IMR-90 (cell line): ENCODE results near the gene SMARCC2. TPM values are rescaled to one million over a fixed set of nuclear protein-coding genes. Genes with fewer than 3 reads are reported as not detected.

Source experiments
- ATAC-seq: fragments of 200-7000 bp; cut with Tn5 transposase; 2 replicates; pipeline ENCODE4 v1.9.1; 2020; ENCODE audit warnings: low read depth, mild to moderate bottlenecking, moderate library complexity
- BruUV-seq: library from RNA; stranded (reverse); fragments of 400-500 nt; replicated peaks from 2 replicates; lab custom pipeline; 2021; lab: Mats Ljungman, UMichigan
- CTCF ChIA-PET: fragments of 300-600 bp; formaldehyde crosslinking; extraction: SDS; loops from one replicate; lab custom pipeline; 2021; ENCODE audit warnings: antibody characterized with exemption; lab: Yijun Ruan, JAX
- POLR2A ChIA-PET: fragments of 300-600 bp; sonication (Branson Sonifier 250); formaldehyde crosslinking; loops from one replicate; lab custom pipeline; 2022; ENCODE audit warnings: antibody characterized with exemption; ENCODE audit not compliant: unreplicated experiment; lab: Charles Lee
- DNase-seq: peaks from one replicate; pipeline ENCODE4 v3.0.0; 2013
- H2AFZ ChIP-seq: replicated peaks from 2 replicates; pipeline ENCODE3; 2013; ENCODE audit warnings: low read length, mild to moderate bottlenecking; ENCODE audit not compliant: poor library complexity
- H2AK5ac ChIP-seq: 2 replicates; pipeline ENCODE4 v1.6.1; 2013; ENCODE audit warnings: low read depth, low read length, inconsistent platforms
- H2AK9ac ChIP-seq: replicated peaks from 2 replicates; pipeline ENCODE3; 2013; ENCODE audit warnings: mild to moderate bottlenecking, low read depth, low read length, moderate library complexity; ENCODE audit not compliant: poor library complexity
- H2BK120ac ChIP-seq: 2 replicates; pipeline ENCODE4 v1.6.1; 2013; ENCODE audit warnings: low read depth, low read length, inconsistent platforms
- H2BK15ac ChIP-seq: 3 replicates; pipeline ENCODE4 v1.6.1; 2013; ENCODE audit warnings: low read depth, low read length, inconsistent platforms
- H2BK20ac ChIP-seq: 2 replicates; pipeline ENCODE4 v1.6.1; 2013; ENCODE audit warnings: low read depth, mild to moderate bottlenecking, inconsistent platforms, low read length, moderate library complexity
- H2BK5ac ChIP-seq: 2 replicates; pipeline ENCODE4 v1.6.1; 2013; ENCODE audit warnings: mild to moderate bottlenecking, low read depth, low read length, inconsistent platforms; ENCODE audit not compliant: poor library complexity, severe bottlenecking
- H3K14ac ChIP-seq: replicated peaks from 2 replicates; pipeline ENCODE4 v1.6.1; 2013; ENCODE audit warnings: low read depth, low read length, inconsistent platforms
- H3K18ac ChIP-seq: 2 replicates; pipeline ENCODE4 v1.6.1; 2013; ENCODE audit warnings: low read depth, low read length, control low read depth
- H3K23ac ChIP-seq: 2 replicates; pipeline ENCODE4 v1.6.1; 2013; ENCODE audit warnings: low read depth, low read length, inconsistent platforms
- H3K27ac ChIP-seq: 2 replicates; pipeline ENCODE4 v1.5.1; 2013; ENCODE audit warnings: mild to moderate bottlenecking, control low read depth, low read length; ENCODE audit not compliant: insufficient read depth
- H3K27me3 ChIP-seq: 2 replicates; pipeline ENCODE4 v1.6.1; 2013; ENCODE audit warnings: low read length; ENCODE audit not compliant: control insufficient read depth, insufficient read depth
- H3K36me3 ChIP-seq: 2 replicates; pipeline ENCODE4 v1.6.1; 2013; ENCODE audit warnings: low read length, mixed read lengths; ENCODE audit not compliant: control insufficient read depth, insufficient read depth
- H3K4ac ChIP-seq: 2 replicates; pipeline ENCODE4 v1.6.1; 2013; ENCODE audit warnings: low read depth, low read length, inconsistent platforms
- H3K4me1 ChIP-seq: 2 replicates; pipeline ENCODE4 v1.6.1; 2013; ENCODE audit warnings: low read length, mixed read lengths; ENCODE audit not compliant: control insufficient read depth, insufficient read depth
- H3K4me2 ChIP-seq: 2 replicates; pipeline ENCODE4 v1.6.1; 2013; ENCODE audit warnings: low read depth, mild to moderate bottlenecking, control low read depth, low read length, moderate library complexity
- H3K4me3 ChIP-seq: 2 replicates; pipeline ENCODE4 v1.5.1; 2013; ENCODE audit warnings: low read depth, mild to moderate bottlenecking, control low read depth, low read length, moderate library complexity; ENCODE audit not compliant: insufficient read depth
- H3K56ac ChIP-seq: 2 replicates; pipeline ENCODE4 v1.6.1; 2013; ENCODE audit warnings: low read length, inconsistent platforms; ENCODE audit not compliant: insufficient read depth; ENCODE audit errors: extremely low read depth
- H3K79me1 ChIP-seq, 2 experiments: 2 replicates each; pipeline ENCODE4 v1.6.1; 2013; ENCODE audit warnings: low read length in 2 of 2, inconsistent platforms in 1 of 2, low read depth in 1 of 2
- H3K9ac ChIP-seq: 2 replicates; pipeline ENCODE4 v1.6.1; 2013; ENCODE audit warnings: low read depth, low read length, control low read depth
- H3K9me1 ChIP-seq: 2 replicates; pipeline ENCODE4 v1.6.1; 2013; ENCODE audit warnings: low read length, inconsistent platforms; ENCODE audit not compliant: insufficient read depth
- H3K9me3 ChIP-seq: 2 replicates; pipeline ENCODE4 v1.6.1; 2013; ENCODE audit warnings: low read length; ENCODE audit not compliant: control insufficient read depth, insufficient read depth
- H4K20me1 ChIP-seq: 2 replicates; pipeline ENCODE4 v1.6.1; 2013; ENCODE audit warnings: low read length, inconsistent platforms; ENCODE audit not compliant: insufficient read depth
- H4K5ac ChIP-seq: 2 replicates; pipeline ENCODE4 v1.6.1; 2013; ENCODE audit warnings: mild to moderate bottlenecking, low read depth, low read length, control low read depth
- H4K8ac ChIP-seq, 2 experiments: 2 replicates each; pipeline ENCODE4 v1.6.1; 2013; ENCODE audit warnings: low read depth in 2 of 2, low read length in 2 of 2, control low read depth in 1 of 2, inconsistent platforms in 1 of 2
- H4K91ac ChIP-seq: 2 replicates; pipeline ENCODE4 v1.6.1; 2013; ENCODE audit warnings: low read depth, low read length, inconsistent platforms; ENCODE audit not compliant: insufficient read depth
- BHLHE40 ChIP-seq: fragments of 150-350 bp; IDR thresholded peaks from 2 replicates; pipeline ENCODE4 v1.6.1; 2016; ENCODE audit warnings: mild to moderate bottlenecking, low read depth, low read length
- CEBPB ChIP-seq: IDR thresholded peaks from 2 replicates; pipeline ENCODE4 v1.6.1; 2012; ENCODE audit warnings: low read depth, low read length, improper control_type of control experiment
- CHD1 ChIP-seq: IDR thresholded peaks from 2 replicates; pipeline ENCODE4 v1.6.1; 2012; ENCODE audit warnings: low read depth, low read length, improper control_type of control experiment
- FOS ChIP-seq: fragments of 150-350 bp; IDR thresholded peaks from 2 replicates; pipeline ENCODE4 v1.6.1; 2016; ENCODE audit warnings: low read depth, low read length
- MAFK ChIP-seq: IDR thresholded peaks from 2 replicates; pipeline ENCODE4 v1.6.1; 2012; ENCODE audit warnings: low read depth, low read length, improper control_type of control experiment
- MAZ ChIP-seq: IDR thresholded peaks from 2 replicates; pipeline ENCODE4 v1.6.1; 2012; ENCODE audit warnings: low read depth, mild to moderate bottlenecking, low read length, improper control_type of control experiment, moderate library complexity, borderline replicate concordance
- MXI1 ChIP-seq: IDR thresholded peaks from 2 replicates; pipeline ENCODE4 v1.6.1; 2012; ENCODE audit warnings: low read depth, mild to moderate bottlenecking, low read length, moderate library complexity, borderline replicate concordance
- NFE2L2 ChIP-seq: fragments of 150-350 bp; IDR thresholded peaks from 2 replicates; pipeline ENCODE4 v1.6.1; 2016; ENCODE audit warnings: low read depth, mild to moderate bottlenecking, low read length
- POLR2A ChIP-seq: IDR thresholded peaks from 2 replicates; pipeline ENCODE4 v1.6.1; 2012; ENCODE audit warnings: mild to moderate bottlenecking, low read depth, low read length
- RAD21 ChIP-seq: IDR thresholded peaks from 2 replicates; pipeline ENCODE4 v1.6.1; 2012; ENCODE audit warnings: low read length, improper control_type of control experiment
- RCOR1 ChIP-seq: IDR thresholded peaks from 2 replicates; pipeline ENCODE4 v1.6.1; 2012; ENCODE audit warnings: mild to moderate bottlenecking, low read length, improper control_type of control experiment; ENCODE audit not compliant: insufficient replicate concordance
- RFX5 ChIP-seq: IDR thresholded peaks from 2 replicates; pipeline ENCODE4 v1.8.0; 2012; ENCODE audit warnings: low read depth, mild to moderate bottlenecking, low read length, moderate library complexity
- SMC3 ChIP-seq: fragments of 150-350 bp; IDR thresholded peaks from 2 replicates; pipeline ENCODE4 v1.6.1; 2016; ENCODE audit warnings: low read depth, mild to moderate bottlenecking, antibody characterized with exemption, low read length, moderate library complexity
- WGBS, 2 experiments: methylation state at CpG; one replicate each; pipeline versions ENCODE4 v1.1.5 to v1.1.7; 2013; ENCODE audit warnings: missing lambda C conversion rate in 2 of 2; ENCODE audit not compliant: insufficient read length in 1 of 2; ENCODE audit errors: extremely low coverage in 2 of 2; 5-methylcytosine and 5-hydroxymethylcytosine counted together
- dilution Hi-C: fragments of 300-500 bp; cut with HindIII; formaldehyde crosslinking; loops from one replicate; pipeline ENCODE4 v1.14.3; 2018; ENCODE audit warnings: low sequenced_read_pairs; ENCODE audit not compliant: unreplicated experiment
- in situ Hi-C: fragments of 300-500 bp; cut with MboI; formaldehyde crosslinking; loops from 3 replicates; pipeline ENCODE4 v1.14.3; 2019; ENCODE audit warnings: low sequenced_read_pairs, inconsistent platforms, mixed read lengths
- intact Hi-C: fragments of 100-400 bp; cut with micrococcal nuclease; formaldehyde crosslinking; loops from 2 replicates; pipeline ENCODE4 v1.10.0; 2022
- polyA plus RNA-seq, 3 experiments: library from polyadenylated mRNA; depleted of rRNA; stranded (reverse); fragments of >200 nt; gene quantifications; 2 replicates each; pipeline ENCODE4 v1.2.3, GENCODE V29; 2012; ENCODE audit warnings: low replicate concordance in 1 of 3
- total RNA-seq: library from RNA; depleted of rRNA; stranded (reverse); fragments of >200 nt; gene quantifications from 2 replicates; pipeline ENCODE4 v1.2.3, GENCODE V29; 2012
- TF ChIP-seq, protein P1 (sequence below): fragments of 150-350 bp; IDR thresholded peaks from 2 replicates; pipeline ENCODE4 v1.6.1; 2017; ENCODE audit warnings: mild to moderate bottlenecking, antibody characterized with exemption, low read length, low read depth
- TF ChIP-seq, protein P2 (sequence below): conservative IDR thresholded peaks from 2 replicates; pipeline ENCODE4 v1.5.1; 2012; ENCODE audit warnings: mild to moderate bottlenecking, low read depth, low read length, improper control_type of control experiment
- TF ChIP-seq, protein P3 (sequence below): fragments of 150-350 bp; IDR thresholded peaks from 2 replicates; pipeline ENCODE4 v1.6.1; 2016; ENCODE audit warnings: low read depth, mild to moderate bottlenecking, low read length, moderate library complexity, borderline replicate concordance

Gene SMARCC2
- total and polyA plus RNA-seq, 2 of the 4 experiments (the other 2 are of a cell fraction), result 42.3 to 43.8 TPM

DNA sequence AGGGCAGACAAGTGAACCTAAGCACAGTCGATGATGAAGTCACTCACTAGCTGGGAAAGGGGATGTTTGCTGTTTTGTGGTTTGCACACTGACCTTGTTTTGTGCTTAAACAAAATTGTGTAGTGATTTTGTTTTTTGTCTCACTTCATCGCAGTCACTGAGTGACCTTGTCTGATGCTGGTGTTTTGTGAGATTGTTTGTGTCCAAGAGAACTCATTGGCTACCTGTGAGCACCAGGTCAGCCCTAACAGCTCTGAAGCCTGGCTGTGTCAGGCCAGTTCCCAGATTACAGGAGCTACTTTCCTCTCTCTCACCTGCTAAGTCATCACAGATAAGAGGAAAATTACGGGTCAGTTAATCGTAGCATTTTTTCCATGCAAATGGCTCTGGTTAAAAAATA lies 65.2 kb downstream of the SMARCC2 start:
- Histone ChIP-seq H2AK5ac (no peak overlapping the region), H3K27me3 (no peaks in the 10 kb centered on the region), H3K4me2 (no peak overlapping the region), H3K18ac (no peak overlapping the region), H3K23ac (no peak overlapping the region), H4K8ac (no peak overlapping the region), H3K14ac (no peak overlapping the region), H2AFZ (no peak overlapping the region), H3K9me3 (no peaks in the 10 kb centered on the region), H3K56ac (no peak overlapping the region), H3K27ac (no peak overlapping the region), H3K36me3 (peaks cover 13% of the 10 kb centered on the region), H4K5ac (no peak overlapping the region), H3K9ac (no peak overlapping the region), H3K9me1 (no peaks in the 10 kb centered on the region), H3K79me1 (peaks cover 20 to 71% of the 10 kb centered on the region in 2 experiments), H3K4ac (no peak overlapping the region), H2BK5ac (no peak overlapping the region), H2BK20ac (no peak overlapping the region), H4K20me1 (no peaks in the 10 kb centered on the region), H2BK120ac (no peak overlapping the region), H2AK9ac (no peak overlapping the region), H4K91ac (no peak overlapping the region), H3K4me3 (no peak overlapping the region), H2BK15ac (no peak overlapping the region), H3K4me1 (peaks cover 7% of the 10 kb centered on the region; the same call in 1 of the 2 replicates)
- no CpG with 5 or more reads among the region's 4 CpGs for WGBS, 2 experiments
- ChIA-PET CTCF (interaction anchor here (1.4 kb wide), 1 partner anchor 65 kb away, joined by 5 read pairs; the partner anchor contains the start of gene SMARCC2), POLR2A (no interaction called here)
- BruUV-seq, result no TSS peak
- no peak for ATAC-seq
- DNase-seq, result no peak
- TF ChIP-seq MAZ (no peak), RFX5 (no peak), POLR2A (no peak), RAD21 (no peak), MXI1 (no peak), BHLHE40 (no peak), CEBPB (no peak), CHD1 (no peak), MAFK (no peak), NFE2L2 (no peak), FOS (no peak), RCOR1 (no peak), SMC3 (no peak)
- TF ChIP-seq, protein P1, sequence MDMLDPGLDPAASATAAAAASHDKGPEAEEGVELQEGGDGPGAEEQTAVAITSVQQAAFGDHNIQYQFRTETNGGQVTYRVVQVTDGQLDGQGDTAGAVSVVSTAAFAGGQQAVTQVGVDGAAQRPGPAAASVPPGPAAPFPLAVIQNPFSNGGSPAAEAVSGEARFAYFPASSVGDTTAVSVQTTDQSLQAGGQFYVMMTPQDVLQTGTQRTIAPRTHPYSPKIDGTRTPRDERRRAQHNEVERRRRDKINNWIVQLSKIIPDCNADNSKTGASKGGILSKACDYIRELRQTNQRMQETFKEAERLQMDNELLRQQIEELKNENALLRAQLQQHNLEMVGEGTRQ, result no peak
- TF ChIP-seq, protein P2, sequence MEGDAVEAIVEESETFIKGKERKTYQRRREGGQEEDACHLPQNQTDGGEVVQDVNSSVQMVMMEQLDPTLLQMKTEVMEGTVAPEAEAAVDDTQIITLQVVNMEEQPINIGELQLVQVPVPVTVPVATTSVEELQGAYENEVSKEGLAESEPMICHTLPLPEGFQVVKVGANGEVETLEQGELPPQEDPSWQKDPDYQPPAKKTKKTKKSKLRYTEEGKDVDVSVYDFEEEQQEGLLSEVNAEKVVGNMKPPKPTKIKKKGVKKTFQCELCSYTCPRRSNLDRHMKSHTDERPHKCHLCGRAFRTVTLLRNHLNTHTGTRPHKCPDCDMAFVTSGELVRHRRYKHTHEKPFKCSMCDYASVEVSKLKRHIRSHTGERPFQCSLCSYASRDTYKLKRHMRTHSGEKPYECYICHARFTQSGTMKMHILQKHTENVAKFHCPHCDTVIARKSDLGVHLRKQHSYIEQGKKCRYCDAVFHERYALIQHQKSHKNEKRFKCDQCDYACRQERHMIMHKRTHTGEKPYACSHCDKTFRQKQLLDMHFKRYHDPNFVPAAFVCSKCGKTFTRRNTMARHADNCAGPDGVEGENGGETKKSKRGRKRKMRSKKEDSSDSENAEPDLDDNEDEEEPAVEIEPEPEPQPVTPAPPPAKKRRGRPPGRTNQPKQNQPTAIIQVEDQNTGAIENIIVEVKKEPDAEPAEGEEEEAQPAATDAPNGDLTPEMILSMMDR, result no peak
- TF ChIP-seq, protein P3, sequence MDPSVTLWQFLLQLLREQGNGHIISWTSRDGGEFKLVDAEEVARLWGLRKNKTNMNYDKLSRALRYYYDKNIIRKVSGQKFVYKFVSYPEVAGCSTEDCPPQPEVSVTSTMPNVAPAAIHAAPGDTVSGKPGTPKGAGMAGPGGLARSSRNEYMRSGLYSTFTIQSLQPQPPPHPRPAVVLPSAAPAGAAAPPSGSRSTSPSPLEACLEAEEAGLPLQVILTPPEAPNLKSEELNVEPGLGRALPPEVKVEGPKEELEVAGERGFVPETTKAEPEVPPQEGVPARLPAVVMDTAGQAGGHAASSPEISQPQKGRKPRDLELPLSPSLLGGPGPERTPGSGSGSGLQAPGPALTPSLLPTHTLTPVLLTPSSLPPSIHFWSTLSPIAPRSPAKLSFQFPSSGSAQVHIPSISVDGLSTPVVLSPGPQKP, result no peak
- in situ Hi-C loops, result no loop called here
- intact Hi-C loops, result no loop called here
- dilution Hi-C loops, result no loop called here
